HAP-1 (cell line): Measurements from ENCODE around the gene C4orf54.

ENCODE experiments used
- DNase-seq, 2 experiments: peaks; one replicate each; pipeline ENCODE4 v3.0.0-alpha.2; 2016 to 2020; ENCODE audit warnings: low spot score in 2 of 2
- H3K27me3 ChIP-seq: fragments of 250-450 bp; sonication (Bioruptor Pico); 2 replicates; pipeline ENCODE4 v1.5.1; 2020; ENCODE audit warnings: low read depth, mild to moderate bottlenecking, moderate library complexity
- H3K36me3 ChIP-seq: fragments of 250-450 bp; sonication (Bioruptor Pico); replicated peaks from 2 replicates; pipeline ENCODE4 v1.5.1; 2020; ENCODE audit warnings: mild to moderate bottlenecking
- H3K4me1 ChIP-seq: fragments of 250-450 bp; sonication (Bioruptor Pico); 2 replicates; pipeline ENCODE4 v1.5.1; 2020; ENCODE audit warnings: mild to moderate bottlenecking
- H3K4me3 ChIP-seq: fragments of 250-450 bp; sonication (Bioruptor Pico); 2 replicates; pipeline ENCODE4 v1.5.1; 2020; ENCODE audit warnings: mild to moderate bottlenecking, moderate library complexity
- H3K9me3 ChIP-seq: fragments of 250-450 bp; sonication (Bioruptor Pico); 2 replicates; pipeline ENCODE4 v1.5.1; 2020; ENCODE audit warnings: mild to moderate bottlenecking, moderate library complexity
- in situ Hi-C: fragments of 300-500 bp; cut with MboI; formaldehyde crosslinking; loops from 3 replicates; pipeline ENCODE4 v1.14.3; 2020; ENCODE audit warnings: low sequenced_read_pairs, inconsistent platforms, mixed read lengths

Gene C4orf54

GRCh38 chr4:99647071-99647470 is 10.6 kb downstream of the C4orf54 start:
- H3K27me3 ChIP-seq: peaks cover 7% of the 10 kb centered on the region; the same call in 1 of the 2 replicates
- no peak for DNase-seq
- no peaks in the 10 kb centered on the region for H3K9me3 ChIP-seq
- H3K4me1 ChIP-seq: peaks cover 3% of the 10 kb centered on the region; the same call in 1 of the 2 replicates
- in situ Hi-C loops: no loop called here
- no peaks in the 10 kb centered on the region for H3K36me3 ChIP-seq
- H3K4me3 ChIP-seq: no peak overlapping the region

DNA sequence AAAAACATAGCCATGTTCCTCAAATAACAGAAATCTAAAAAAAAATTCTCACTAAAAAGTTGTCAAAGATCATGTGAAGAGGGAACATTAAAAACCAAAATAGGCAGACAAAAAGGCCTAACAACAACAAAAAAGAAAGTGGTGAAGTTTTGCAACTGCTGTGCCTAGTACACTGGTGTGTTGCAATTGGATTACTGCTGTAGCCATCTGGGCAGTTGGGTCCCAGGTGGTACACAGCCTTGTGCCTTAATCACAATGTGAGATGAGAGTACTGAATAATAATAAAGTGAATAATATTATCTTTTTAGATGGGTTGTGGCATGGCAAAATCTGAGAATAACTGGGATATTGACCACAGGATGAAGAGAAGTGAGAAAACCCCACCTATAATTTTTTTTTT is 12.0 kb downstream of the C4orf54 start:
- in situ Hi-C loops: no loop called here
- Histone ChIP-seq H3K9me3 (no peaks in the 10 kb centered on the region), H3K27me3 (peaks cover 7% of the 10 kb centered on the region; the same call in 1 of the 2 replicates), H3K4me1 (peaks cover 3% of the 10 kb centered on the region; the same call in 1 of the 2 replicates), H3K36me3 (no peaks in the 10 kb centered on the region), H3K4me3 (no peak overlapping the region)
- no peak for DNase-seq

DNA sequence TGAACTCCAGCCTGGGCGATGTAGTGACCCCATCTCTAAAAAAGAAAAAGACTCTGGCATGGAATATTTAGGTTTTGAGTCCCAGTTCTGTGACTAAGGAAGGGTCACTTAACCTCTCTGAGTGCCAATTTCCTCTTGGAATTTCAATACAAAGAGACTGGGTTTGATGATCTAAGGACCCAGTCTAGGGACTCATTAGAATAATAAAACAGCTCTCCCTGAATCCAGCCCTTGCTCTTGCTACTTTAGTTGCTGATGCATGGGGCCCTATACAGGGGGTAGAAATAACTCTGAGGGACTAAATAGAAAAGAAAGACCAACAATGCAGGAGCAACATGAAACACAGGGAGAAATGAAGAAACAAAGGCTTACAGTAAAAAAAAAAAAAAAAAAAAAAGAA is 12.6 kb downstream of the C4orf54 start:
- H3K36me3 ChIP-seq: no peaks in the 10 kb centered on the region
- no peak overlapping the region for H3K4me3 ChIP-seq
- DNase-seq: peak in 1 of 2 experiments; percentile 58
- no peaks in the 10 kb centered on the region for H3K9me3 ChIP-seq
- peaks cover 8% of the 10 kb centered on the region for H3K4me1 ChIP-seq
- in situ Hi-C loops: no loop called here
- H3K27me3 ChIP-seq: peaks cover 7% of the 10 kb centered on the region; the same call in 1 of the 2 replicates

- no peak for DNase-seq
- Histone ChIP-seq H3K4me1 (peaks cover 8% of the 10 kb centered on the region), H3K9me3 (no peaks in the 10 kb centered on the region), H3K36me3 (no peaks in the 10 kb centered on the region), H3K4me3 (no peak overlapping the region), H3K27me3 (peaks cover 7% of the 10 kb centered on the region)
- in situ Hi-C loops: no loop called here
Measured at GRCh38 chr4:99644453-99644852, 13.2 kb downstream of the C4orf54 start.

DNA sequence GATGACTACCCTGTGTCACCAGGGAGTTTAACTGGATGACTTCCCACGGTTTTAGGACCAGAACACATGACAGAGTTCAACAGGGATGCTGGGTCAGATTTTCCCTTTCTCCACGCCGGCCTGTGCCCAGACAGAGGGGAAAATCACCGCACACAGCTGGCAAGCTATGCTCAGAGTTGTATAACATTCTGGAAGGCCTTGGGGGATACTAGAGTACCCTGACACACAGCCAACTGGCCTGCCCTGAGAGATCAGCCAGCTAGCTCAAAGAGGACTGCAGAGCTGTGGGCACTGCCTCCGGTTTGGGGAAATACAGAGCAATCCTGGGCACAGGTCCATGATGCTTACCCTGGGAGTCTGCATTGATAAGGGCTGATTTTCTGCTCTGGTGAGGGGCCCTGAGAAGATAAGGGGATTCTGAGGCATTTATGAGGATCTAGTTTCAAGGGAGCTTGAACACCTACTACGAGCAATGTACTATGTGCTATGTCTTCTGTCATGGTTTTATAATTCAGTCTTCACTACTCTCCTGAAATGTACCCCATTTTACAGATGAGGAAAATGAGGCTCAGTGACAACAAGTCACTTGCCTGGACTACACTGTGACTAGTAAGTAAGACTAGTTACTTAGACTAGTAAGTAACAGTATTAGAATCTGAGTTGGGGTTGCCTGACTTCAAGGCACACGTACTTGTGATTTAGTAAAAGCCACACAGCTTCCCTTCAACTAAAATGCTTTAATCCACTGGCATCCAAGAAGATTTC is 14.7 kb downstream of the C4orf54 start:
- H3K4me3 ChIP-seq: no peak overlapping the region
- H3K9me3 ChIP-seq: no peaks in the 10 kb centered on the region
- DNase-seq: no peak
- no peaks in the 10 kb centered on the region for H3K36me3 ChIP-seq
- H3K4me1 ChIP-seq: peaks cover 5% of the 10 kb centered on the region
- peaks cover 15% of the 10 kb centered on the region for H3K27me3 ChIP-seq
- in situ Hi-C loops: no loop called here

DNA sequence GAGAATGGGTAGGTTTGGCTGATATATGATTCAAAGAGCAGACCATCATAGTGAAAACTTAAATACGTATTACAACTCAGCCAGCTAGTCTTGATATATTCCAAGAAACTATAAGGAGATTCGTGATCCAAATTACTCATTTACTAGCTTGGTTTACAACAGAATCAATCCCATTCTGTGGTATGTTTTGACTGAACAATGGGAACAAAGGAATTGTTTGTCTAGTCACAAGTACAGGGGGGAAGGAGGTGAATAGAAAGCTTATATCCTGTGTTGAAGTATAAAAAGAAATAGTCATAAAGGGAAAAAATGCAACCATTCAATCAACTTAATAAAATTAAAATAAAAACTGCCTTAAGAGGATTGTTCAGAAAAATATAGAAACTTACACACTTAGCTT is 17.0 kb downstream of the C4orf54 start:
- Histone ChIP-seq H3K9me3 (no peaks in the 10 kb centered on the region), H3K36me3 (no peaks in the 10 kb centered on the region), H3K27me3 (peaks cover 12% of the 10 kb centered on the region), H3K4me3 (no peak overlapping the region), H3K4me1 (peaks cover 5% of the 10 kb centered on the region)
- peak in 1 of 2 experiments; percentile 92 for DNase-seq
- in situ Hi-C loops: no loop called here

DNA sequence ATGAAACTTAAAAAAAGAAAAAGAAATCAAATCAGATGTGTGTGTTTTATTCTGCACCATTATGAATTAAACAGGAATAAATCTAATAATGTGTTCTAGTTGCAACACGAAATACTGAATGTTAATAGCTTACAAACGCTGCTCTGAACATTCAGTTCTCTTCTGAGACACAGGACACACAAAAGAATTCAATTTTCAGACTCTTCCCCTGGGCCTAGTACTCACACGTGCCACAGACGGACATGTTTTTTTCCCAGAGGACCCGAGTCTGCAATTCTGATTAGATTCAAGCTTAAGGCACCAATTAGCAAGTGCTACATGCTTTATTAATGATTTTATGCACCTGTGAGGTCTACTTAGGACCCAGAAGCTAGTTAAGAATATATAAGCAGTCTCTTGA is 20.5 kb downstream of the C4orf54 start:
- H3K9me3 ChIP-seq: no peaks in the 10 kb centered on the region
- peaks cover 5% of the 10 kb centered on the region for H3K4me1 ChIP-seq
- in situ Hi-C loops: no loop called here
- H3K4me3 ChIP-seq: no peak overlapping the region
- H3K36me3 ChIP-seq: no peaks in the 10 kb centered on the region
- peaks cover 9% of the 10 kb centered on the region; the same call in 1 of the 2 replicates for H3K27me3 ChIP-seq
- no peak for DNase-seq

- Histone ChIP-seq H3K36me3 (no peaks in the 10 kb centered on the region), H3K4me1 (peaks cover 5% of the 10 kb centered on the region), H3K4me3 (no peak overlapping the region), H3K9me3 (no peaks in the 10 kb centered on the region), H3K27me3 (peaks cover 9% of the 10 kb centered on the region; the same call in 1 of the 2 replicates)
- in situ Hi-C loops: no loop called here
- DNase-seq: no peak
Measured at GRCh38 chr4:99636422-99636821, 21.2 kb downstream of the C4orf54 start.

DNA sequence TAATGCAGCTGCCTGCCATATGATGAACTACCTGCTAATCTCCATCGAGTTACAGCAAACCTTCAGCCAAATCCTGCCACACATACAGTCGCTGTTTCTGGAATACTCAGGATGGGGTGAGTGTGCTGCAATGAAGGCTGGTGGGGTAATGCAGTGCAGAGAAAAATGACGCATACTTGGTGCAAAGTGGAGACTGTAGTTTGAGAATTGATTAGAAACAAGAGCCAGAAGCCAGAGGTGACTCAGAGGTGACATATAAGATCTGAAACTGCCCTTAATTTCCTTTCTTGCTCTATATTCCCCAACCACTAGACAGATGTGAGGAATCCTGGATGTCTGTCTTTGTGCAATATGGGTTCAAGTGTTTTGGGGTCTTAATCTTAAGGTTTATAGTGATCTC is 22.0 kb downstream of the C4orf54 start:
- no peak for DNase-seq
- peaks cover 5% of the 10 kb centered on the region for H3K4me1 ChIP-seq
- in situ Hi-C loops: no loop called here

GRCh38 chr4:99634742-99635360 is 22.8 kb downstream of the C4orf54 start:
- Histone ChIP-seq H3K9me3 (no peaks in the 10 kb centered on the region), H3K36me3 (no peaks in the 10 kb centered on the region), H3K27me3 (peaks cover 9% of the 10 kb centered on the region; the same call in 1 of the 2 replicates), H3K4me3 (no peak overlapping the region), H3K4me1 (no peaks in the 10 kb centered on the region)
- DNase-seq: no peak
- in situ Hi-C loops: no loop called here

More for the DNA sequence above, 22.0 kb downstream of the C4orf54 start:
- Histone ChIP-seq H3K36me3 (no peaks in the 10 kb centered on the region), H3K27me3 (peaks cover 9% of the 10 kb centered on the region; the same call in 1 of the 2 replicates), H3K9me3 (no peaks in the 10 kb centered on the region), H3K4me3 (no peak overlapping the region)

GRCh38 chr4:99633772-99634171 is 23.9 kb downstream of the C4orf54 start:
- in situ Hi-C loops: no loop called here
- Histone ChIP-seq H3K27me3 (peaks cover 4% of the 10 kb centered on the region; the same call in 1 of the 2 replicates), H3K4me3 (no peak overlapping the region), H3K36me3 (no peaks in the 10 kb centered on the region), H3K9me3 (no peaks in the 10 kb centered on the region), H3K4me1 (no peaks in the 10 kb centered on the region)
- DNase-seq: no peak

- H3K9me3 ChIP-seq: no peaks in the 10 kb centered on the region
- no peak for DNase-seq
- in situ Hi-C loops: no loop called here
- no peaks in the 10 kb centered on the region for H3K27me3 ChIP-seq
- H3K4me3 ChIP-seq: no peak overlapping the region
- no peaks in the 10 kb centered on the region for H3K36me3 ChIP-seq
- H3K4me1 ChIP-seq: no peaks in the 10 kb centered on the region
Measured at GRCh38 chr4:99630857-99631360, 26.7 kb downstream of the C4orf54 start.

DNA sequence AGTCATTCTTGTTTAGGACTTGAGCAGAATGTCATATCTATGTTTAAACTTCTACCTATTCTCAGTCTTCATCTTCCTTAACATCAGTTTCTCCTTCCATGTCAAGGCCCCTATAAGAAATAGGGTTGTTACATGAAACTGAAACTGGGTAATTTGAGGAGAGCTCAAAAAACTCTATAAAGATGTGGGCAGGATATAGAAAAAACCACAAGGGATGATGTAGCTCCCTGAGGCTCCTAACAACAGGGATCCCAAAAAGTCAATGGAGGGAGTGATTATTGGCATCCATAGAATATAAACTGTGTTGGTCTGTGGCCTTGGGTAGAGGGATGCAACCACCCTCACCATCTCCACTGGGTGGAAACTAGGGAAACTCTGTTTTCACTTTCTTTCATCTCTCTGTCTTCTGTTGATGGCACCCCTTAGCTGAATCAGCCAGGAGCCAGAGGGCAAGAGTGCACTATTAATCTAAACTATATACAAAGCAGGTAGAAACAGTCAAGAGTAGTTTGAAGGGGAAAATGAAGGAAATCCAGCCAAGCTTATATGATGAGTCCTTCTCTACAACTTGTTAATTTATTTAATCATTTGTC is 27.6 kb downstream of the C4orf54 start:
- in situ Hi-C loops: no loop called here
- Histone ChIP-seq H3K27me3 (no peaks in the 10 kb centered on the region), H3K9me3 (no peaks in the 10 kb centered on the region), H3K4me3 (no peak overlapping the region), H3K4me1 (no peaks in the 10 kb centered on the region), H3K36me3 (no peaks in the 10 kb centered on the region)
- no peak for DNase-seq

- Histone ChIP-seq H3K4me3 (no peak overlapping the region), H3K27me3 (no peaks in the 10 kb centered on the region; the same call in 1 of the 2 replicates), H3K36me3 (no peaks in the 10 kb centered on the region), H3K9me3 (no peaks in the 10 kb centered on the region), H3K4me1 (no peaks in the 10 kb centered on the region)
- in situ Hi-C loops: no loop called here
- no peak for DNase-seq
Measured at GRCh38 chr4:99628040-99628439, 29.6 kb downstream of the C4orf54 start.
